IMR-90 (cell line): ENCODE results near the gene GMPPA. TPM values are rescaled to one million over a fixed set of nuclear protein-coding genes. Genes with fewer than 3 reads are reported as not detected.

Experiments used
- ATAC-seq: fragments of 200-7000 bp; cut with Tn5 transposase; 2 replicates; pipeline ENCODE4 v1.9.1; 2020; ENCODE audit warnings: low read depth, mild to moderate bottlenecking, moderate library complexity
- BruUV-seq: library from RNA; stranded (reverse); fragments of 400-500 nt; replicated peaks from 2 replicates; lab custom pipeline; 2021; lab: Mats Ljungman, UMichigan
- CTCF ChIA-PET: fragments of 300-600 bp; formaldehyde crosslinking; extraction: SDS; loops from one replicate; lab custom pipeline; 2021; ENCODE audit warnings: antibody characterized with exemption; lab: Yijun Ruan, JAX
- POLR2A ChIA-PET: fragments of 300-600 bp; sonication (Branson Sonifier 250); formaldehyde crosslinking; loops from one replicate; lab custom pipeline; 2022; ENCODE audit warnings: antibody characterized with exemption; ENCODE audit not compliant: unreplicated experiment; lab: Charles Lee
- DNase-seq: peaks from one replicate; pipeline ENCODE4 v3.0.0; 2013
- H2AFZ ChIP-seq: replicated peaks from 2 replicates; pipeline ENCODE3; 2013; ENCODE audit warnings: low read length, mild to moderate bottlenecking; ENCODE audit not compliant: poor library complexity
- H2AK5ac ChIP-seq: 2 replicates; pipeline ENCODE4 v1.6.1; 2013; ENCODE audit warnings: low read depth, low read length, inconsistent platforms
- H2AK9ac ChIP-seq: replicated peaks from 2 replicates; pipeline ENCODE3; 2013; ENCODE audit warnings: mild to moderate bottlenecking, low read depth, low read length, moderate library complexity; ENCODE audit not compliant: poor library complexity
- H2BK120ac ChIP-seq: 2 replicates; pipeline ENCODE4 v1.6.1; 2013; ENCODE audit warnings: low read depth, low read length, inconsistent platforms
- H2BK15ac ChIP-seq: 3 replicates; pipeline ENCODE4 v1.6.1; 2013; ENCODE audit warnings: low read depth, low read length, inconsistent platforms
- H2BK20ac ChIP-seq: 2 replicates; pipeline ENCODE4 v1.6.1; 2013; ENCODE audit warnings: low read depth, mild to moderate bottlenecking, inconsistent platforms, low read length, moderate library complexity
- H2BK5ac ChIP-seq: 2 replicates; pipeline ENCODE4 v1.6.1; 2013; ENCODE audit warnings: mild to moderate bottlenecking, low read depth, low read length, inconsistent platforms; ENCODE audit not compliant: poor library complexity, severe bottlenecking
- H3K14ac ChIP-seq: replicated peaks from 2 replicates; pipeline ENCODE4 v1.6.1; 2013; ENCODE audit warnings: low read depth, low read length, inconsistent platforms
- H3K18ac ChIP-seq: 2 replicates; pipeline ENCODE4 v1.6.1; 2013; ENCODE audit warnings: low read depth, low read length, control low read depth
- H3K23ac ChIP-seq: 2 replicates; pipeline ENCODE4 v1.6.1; 2013; ENCODE audit warnings: low read depth, low read length, inconsistent platforms
- H3K27ac ChIP-seq: 2 replicates; pipeline ENCODE4 v1.5.1; 2013; ENCODE audit warnings: mild to moderate bottlenecking, control low read depth, low read length; ENCODE audit not compliant: insufficient read depth
- H3K27me3 ChIP-seq: 2 replicates; pipeline ENCODE4 v1.6.1; 2013; ENCODE audit warnings: low read length; ENCODE audit not compliant: control insufficient read depth, insufficient read depth
- H3K36me3 ChIP-seq: 2 replicates; pipeline ENCODE4 v1.6.1; 2013; ENCODE audit warnings: low read length, mixed read lengths; ENCODE audit not compliant: control insufficient read depth, insufficient read depth
- H3K4ac ChIP-seq: 2 replicates; pipeline ENCODE4 v1.6.1; 2013; ENCODE audit warnings: low read depth, low read length, inconsistent platforms
- H3K4me1 ChIP-seq: 2 replicates; pipeline ENCODE4 v1.6.1; 2013; ENCODE audit warnings: low read length, mixed read lengths; ENCODE audit not compliant: control insufficient read depth, insufficient read depth
- H3K4me2 ChIP-seq: 2 replicates; pipeline ENCODE4 v1.6.1; 2013; ENCODE audit warnings: low read depth, mild to moderate bottlenecking, control low read depth, low read length, moderate library complexity
- H3K4me3 ChIP-seq: 2 replicates; pipeline ENCODE4 v1.5.1; 2013; ENCODE audit warnings: low read depth, mild to moderate bottlenecking, control low read depth, low read length, moderate library complexity; ENCODE audit not compliant: insufficient read depth
- H3K56ac ChIP-seq: 2 replicates; pipeline ENCODE4 v1.6.1; 2013; ENCODE audit warnings: low read length, inconsistent platforms; ENCODE audit not compliant: insufficient read depth; ENCODE audit errors: extremely low read depth
- H3K79me1 ChIP-seq, 2 experiments: 2 replicates each; pipeline ENCODE4 v1.6.1; 2013; ENCODE audit warnings: low read length in 2 of 2, inconsistent platforms in 1 of 2, low read depth in 1 of 2
- H3K9ac ChIP-seq: 2 replicates; pipeline ENCODE4 v1.6.1; 2013; ENCODE audit warnings: low read depth, low read length, control low read depth
- H3K9me1 ChIP-seq: 2 replicates; pipeline ENCODE4 v1.6.1; 2013; ENCODE audit warnings: low read length, inconsistent platforms; ENCODE audit not compliant: insufficient read depth
- H3K9me3 ChIP-seq: 2 replicates; pipeline ENCODE4 v1.6.1; 2013; ENCODE audit warnings: low read length; ENCODE audit not compliant: control insufficient read depth, insufficient read depth
- H4K20me1 ChIP-seq: 2 replicates; pipeline ENCODE4 v1.6.1; 2013; ENCODE audit warnings: low read length, inconsistent platforms; ENCODE audit not compliant: insufficient read depth
- H4K5ac ChIP-seq: 2 replicates; pipeline ENCODE4 v1.6.1; 2013; ENCODE audit warnings: mild to moderate bottlenecking, low read depth, low read length, control low read depth
- H4K8ac ChIP-seq, 2 experiments: 2 replicates each; pipeline ENCODE4 v1.6.1; 2013; ENCODE audit warnings: low read depth in 2 of 2, low read length in 2 of 2, control low read depth in 1 of 2, inconsistent platforms in 1 of 2
- H4K91ac ChIP-seq: 2 replicates; pipeline ENCODE4 v1.6.1; 2013; ENCODE audit warnings: low read depth, low read length, inconsistent platforms; ENCODE audit not compliant: insufficient read depth
- BHLHE40 ChIP-seq: fragments of 150-350 bp; IDR thresholded peaks from 2 replicates; pipeline ENCODE4 v1.6.1; 2016; ENCODE audit warnings: mild to moderate bottlenecking, low read depth, low read length
- CHD1 ChIP-seq: IDR thresholded peaks from 2 replicates; pipeline ENCODE4 v1.6.1; 2012; ENCODE audit warnings: low read depth, low read length, improper control_type of control experiment
- FOS ChIP-seq: fragments of 150-350 bp; IDR thresholded peaks from 2 replicates; pipeline ENCODE4 v1.6.1; 2016; ENCODE audit warnings: low read depth, low read length
- MAFK ChIP-seq: IDR thresholded peaks from 2 replicates; pipeline ENCODE4 v1.6.1; 2012; ENCODE audit warnings: low read depth, low read length, improper control_type of control experiment
- MAZ ChIP-seq: IDR thresholded peaks from 2 replicates; pipeline ENCODE4 v1.6.1; 2012; ENCODE audit warnings: low read depth, mild to moderate bottlenecking, low read length, improper control_type of control experiment, moderate library complexity, borderline replicate concordance
- MXI1 ChIP-seq: IDR thresholded peaks from 2 replicates; pipeline ENCODE4 v1.6.1; 2012; ENCODE audit warnings: low read depth, mild to moderate bottlenecking, low read length, moderate library complexity, borderline replicate concordance
- NFE2L2 ChIP-seq: fragments of 150-350 bp; IDR thresholded peaks from 2 replicates; pipeline ENCODE4 v1.6.1; 2016; ENCODE audit warnings: low read depth, mild to moderate bottlenecking, low read length
- POLR2A ChIP-seq: IDR thresholded peaks from 2 replicates; pipeline ENCODE4 v1.6.1; 2012; ENCODE audit warnings: mild to moderate bottlenecking, low read depth, low read length
- RAD21 ChIP-seq: IDR thresholded peaks from 2 replicates; pipeline ENCODE4 v1.6.1; 2012; ENCODE audit warnings: low read length, improper control_type of control experiment
- RCOR1 ChIP-seq: IDR thresholded peaks from 2 replicates; pipeline ENCODE4 v1.6.1; 2012; ENCODE audit warnings: mild to moderate bottlenecking, low read length, improper control_type of control experiment; ENCODE audit not compliant: insufficient replicate concordance
- SMC3 ChIP-seq: fragments of 150-350 bp; IDR thresholded peaks from 2 replicates; pipeline ENCODE4 v1.6.1; 2016; ENCODE audit warnings: low read depth, mild to moderate bottlenecking, antibody characterized with exemption, low read length, moderate library complexity
- WGBS, 2 experiments: methylation state at CpG; one replicate each; pipeline versions ENCODE4 v1.1.5 to v1.1.7; 2013; ENCODE audit warnings: missing lambda C conversion rate in 2 of 2; ENCODE audit not compliant: insufficient read length in 1 of 2; ENCODE audit errors: extremely low coverage in 2 of 2; 5-methylcytosine and 5-hydroxymethylcytosine counted together
- dilution Hi-C: fragments of 300-500 bp; cut with HindIII; formaldehyde crosslinking; loops from one replicate; pipeline ENCODE4 v1.14.3; 2018; ENCODE audit warnings: low sequenced_read_pairs; ENCODE audit not compliant: unreplicated experiment
- in situ Hi-C: fragments of 300-500 bp; cut with MboI; formaldehyde crosslinking; loops from 3 replicates; pipeline ENCODE4 v1.14.3; 2019; ENCODE audit warnings: low sequenced_read_pairs, inconsistent platforms, mixed read lengths
- intact Hi-C: fragments of 100-400 bp; cut with micrococcal nuclease; formaldehyde crosslinking; loops from 2 replicates; pipeline ENCODE4 v1.10.0; 2022
- polyA plus RNA-seq, 3 experiments: library from polyadenylated mRNA; depleted of rRNA; stranded (reverse); fragments of >200 nt; gene quantifications; 2 replicates each; pipeline ENCODE4 v1.2.3, GENCODE V29; 2012; ENCODE audit warnings: low replicate concordance in 1 of 3
- total RNA-seq: library from RNA; depleted of rRNA; stranded (reverse); fragments of >200 nt; gene quantifications from 2 replicates; pipeline ENCODE4 v1.2.3, GENCODE V29; 2012
- TF ChIP-seq, protein P1 (sequence below): conservative IDR thresholded peaks from 2 replicates; pipeline ENCODE4 v1.5.1; 2012; ENCODE audit warnings: mild to moderate bottlenecking, low read depth, low read length, improper control_type of control experiment
- TF ChIP-seq, protein P2 (sequence below): fragments of 150-350 bp; IDR thresholded peaks from 2 replicates; pipeline ENCODE4 v1.6.1; 2016; ENCODE audit warnings: low read depth, mild to moderate bottlenecking, low read length, moderate library complexity, borderline replicate concordance
- TF ChIP-seq, protein P3 (sequence below): fragments of 150-350 bp; IDR thresholded peaks from 2 replicates; pipeline ENCODE4 v1.6.1; 2017; ENCODE audit warnings: mild to moderate bottlenecking, antibody characterized with exemption, low read length, low read depth

The GMPPA gene
- total and polyA plus RNA-seq, 2 of the 4 experiments (the other 2 are of a cell fraction) = 103 to 134 TPM

DNA sequence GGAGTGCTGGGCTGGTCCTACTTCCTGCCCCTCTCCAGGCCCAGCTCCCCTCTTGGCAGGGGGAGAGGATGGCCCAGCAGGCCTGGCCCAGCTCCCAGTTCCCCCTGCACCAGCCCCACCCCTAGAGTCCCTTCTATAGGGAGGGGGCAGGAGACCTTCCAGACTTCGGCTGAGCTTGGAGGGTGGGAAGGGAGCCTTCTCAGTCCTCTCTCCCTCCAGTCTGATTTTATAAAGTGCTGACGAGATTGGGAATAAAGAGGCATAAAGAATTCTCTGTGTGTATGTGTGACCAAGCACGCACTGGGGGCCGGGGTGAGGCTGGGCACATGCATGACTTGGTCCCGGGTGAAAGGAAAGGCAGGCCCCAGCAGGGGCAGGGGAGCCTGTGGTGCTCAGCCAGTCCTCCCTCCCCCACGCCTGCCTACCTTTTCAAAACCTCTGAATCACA lies 39.8 kb downstream of the GMPPA start:
- in situ Hi-C loops (no loop called here), dilution Hi-C loops (no loop called here), intact Hi-C loops (no loop called here)
- DNase-seq = peak; percentile 25
- no peak overlapping the region for H2BK5ac ChIP-seq
- H2AK5ac ChIP-seq = no peak overlapping the region
- peaks cover 28% of the 10 kb centered on the region for H4K20me1 ChIP-seq
- H3K4me3 ChIP-seq = no peak overlapping the region
- H2BK15ac ChIP-seq = no peak overlapping the region
- H3K4ac ChIP-seq = no peak overlapping the region
- H3K79me1 ChIP-seq = peaks cover 6 to 38% of the 10 kb centered on the region in 2 experiments; a peak in 3 of 4 replicates
- peak overlapping the region; percentile 0; the same call in 1 of the 2 replicates for H3K9ac ChIP-seq
- no peak overlapping the region; a peak in 1 of 4 replicates for H4K8ac ChIP-seq
- no peak overlapping the region for H3K4me2 ChIP-seq
- H2AFZ ChIP-seq = no peak overlapping the region
- peaks cover 26% of the 10 kb centered on the region for H3K36me3 ChIP-seq
- no peak for TF ChIP-seq NFE2L2
- TF ChIP-seq MXI1 = no peak
- TF ChIP-seq RCOR1 = no peak
- TF ChIP-seq POLR2A = no peak
- no peak for TF ChIP-seq FOS
- TF ChIP-seq, protein P1, sequence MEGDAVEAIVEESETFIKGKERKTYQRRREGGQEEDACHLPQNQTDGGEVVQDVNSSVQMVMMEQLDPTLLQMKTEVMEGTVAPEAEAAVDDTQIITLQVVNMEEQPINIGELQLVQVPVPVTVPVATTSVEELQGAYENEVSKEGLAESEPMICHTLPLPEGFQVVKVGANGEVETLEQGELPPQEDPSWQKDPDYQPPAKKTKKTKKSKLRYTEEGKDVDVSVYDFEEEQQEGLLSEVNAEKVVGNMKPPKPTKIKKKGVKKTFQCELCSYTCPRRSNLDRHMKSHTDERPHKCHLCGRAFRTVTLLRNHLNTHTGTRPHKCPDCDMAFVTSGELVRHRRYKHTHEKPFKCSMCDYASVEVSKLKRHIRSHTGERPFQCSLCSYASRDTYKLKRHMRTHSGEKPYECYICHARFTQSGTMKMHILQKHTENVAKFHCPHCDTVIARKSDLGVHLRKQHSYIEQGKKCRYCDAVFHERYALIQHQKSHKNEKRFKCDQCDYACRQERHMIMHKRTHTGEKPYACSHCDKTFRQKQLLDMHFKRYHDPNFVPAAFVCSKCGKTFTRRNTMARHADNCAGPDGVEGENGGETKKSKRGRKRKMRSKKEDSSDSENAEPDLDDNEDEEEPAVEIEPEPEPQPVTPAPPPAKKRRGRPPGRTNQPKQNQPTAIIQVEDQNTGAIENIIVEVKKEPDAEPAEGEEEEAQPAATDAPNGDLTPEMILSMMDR = no peak
- no peak for TF ChIP-seq MAZ
- TF ChIP-seq SMC3 = no peak
- TF ChIP-seq BHLHE40 = no peak
- no peak for TF ChIP-seq RAD21
- TF ChIP-seq CHD1 = no peak
- TF ChIP-seq, protein P2, sequence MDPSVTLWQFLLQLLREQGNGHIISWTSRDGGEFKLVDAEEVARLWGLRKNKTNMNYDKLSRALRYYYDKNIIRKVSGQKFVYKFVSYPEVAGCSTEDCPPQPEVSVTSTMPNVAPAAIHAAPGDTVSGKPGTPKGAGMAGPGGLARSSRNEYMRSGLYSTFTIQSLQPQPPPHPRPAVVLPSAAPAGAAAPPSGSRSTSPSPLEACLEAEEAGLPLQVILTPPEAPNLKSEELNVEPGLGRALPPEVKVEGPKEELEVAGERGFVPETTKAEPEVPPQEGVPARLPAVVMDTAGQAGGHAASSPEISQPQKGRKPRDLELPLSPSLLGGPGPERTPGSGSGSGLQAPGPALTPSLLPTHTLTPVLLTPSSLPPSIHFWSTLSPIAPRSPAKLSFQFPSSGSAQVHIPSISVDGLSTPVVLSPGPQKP = no peak
- TF ChIP-seq, protein P3, sequence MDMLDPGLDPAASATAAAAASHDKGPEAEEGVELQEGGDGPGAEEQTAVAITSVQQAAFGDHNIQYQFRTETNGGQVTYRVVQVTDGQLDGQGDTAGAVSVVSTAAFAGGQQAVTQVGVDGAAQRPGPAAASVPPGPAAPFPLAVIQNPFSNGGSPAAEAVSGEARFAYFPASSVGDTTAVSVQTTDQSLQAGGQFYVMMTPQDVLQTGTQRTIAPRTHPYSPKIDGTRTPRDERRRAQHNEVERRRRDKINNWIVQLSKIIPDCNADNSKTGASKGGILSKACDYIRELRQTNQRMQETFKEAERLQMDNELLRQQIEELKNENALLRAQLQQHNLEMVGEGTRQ = no peak
- no peak for TF ChIP-seq MAFK
- no CpG with 5 or more reads among the region's 6 CpGs for WGBS, 2 experiments
- no peak overlapping the region for H2BK120ac ChIP-seq
- peaks cover under 1% of the 10 kb centered on the region; the same call in 1 of the 2 replicates for H3K27me3 ChIP-seq
- H3K18ac ChIP-seq = no peak overlapping the region; the same call in 1 of the 2 replicates
- ATAC-seq = peak; percentile 3
- CTCF ChIA-PET = interaction anchor here (0.6 kb wide), 1 partner anchor 9 kb away, joined by 3 read pairs; no protein-coding TSS in a partner anchor
- H3K14ac ChIP-seq = no peak overlapping the region
- H3K56ac ChIP-seq = no peak overlapping the region
- no TSS peak for BruUV-seq
- H4K5ac ChIP-seq = no peak overlapping the region
- POLR2A ChIA-PET = no interaction called here
- peak overlapping the region; percentile 4; the same call in 1 of the 2 replicates for H4K91ac ChIP-seq
- H3K9me1 ChIP-seq = 0 out of 2 replicates have a peak, but pooled peaks cover 2% of the 10 kb centered on the region
- H3K9me3 ChIP-seq = no peaks in the 10 kb centered on the region
- no peak overlapping the region for H3K23ac ChIP-seq
- peak overlapping the region; percentile 22; the same call in 1 of the 2 replicates for H3K27ac ChIP-seq
- no peak overlapping the region for H2BK20ac ChIP-seq
- peak overlapping the region; percentile 89 for H2AK9ac ChIP-seq
- peaks cover 24% of the 10 kb centered on the region for H3K4me1 ChIP-seq
